Measurements from ENCODE around the gene LIMK2.
"Not testable (repeated sequence)": the region's sequence is repeated elsewhere in the genome, so short reads cannot be mapped to it uniquely, and the experiment has no call there.

DNA sequence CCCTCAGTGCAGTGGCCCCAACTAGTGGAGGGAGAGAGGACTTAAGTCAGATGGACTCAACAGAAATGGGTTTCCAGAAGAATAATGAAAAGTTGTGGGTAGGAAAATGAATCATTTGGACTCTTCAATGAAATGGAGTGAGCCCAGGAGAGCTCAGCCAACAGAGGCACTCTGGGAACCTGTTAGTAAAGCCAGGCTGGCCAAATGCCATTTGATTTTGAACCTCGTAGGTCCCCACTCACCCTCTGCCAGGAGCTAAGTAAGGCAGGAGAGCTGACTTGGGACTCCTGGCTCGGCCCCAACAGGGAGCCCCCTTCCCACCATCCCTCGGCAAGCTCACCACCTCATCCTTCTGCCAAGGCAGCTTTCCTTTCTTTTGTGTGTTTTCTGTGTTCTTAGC, 5.6 kb upstream of the LIMK2 start:
- not testable (repeated sequence) for TF ChIP-seq POLR2A (IDR thresholded peaks at IDR 0.05); CTCF (IDR thresholded peaks at IDR 0.05 in 4 of 5, conservative IDR thresholded peaks at IDR 0.05 in 1 of 5)
